WTC11 (cell line): Measurements from ENCODE around the gene KCNK18.

Source experiments
- ATF3 ChIP-seq: sonication (generic); formaldehyde crosslinking; conservative IDR thresholded peaks from 2 replicates; pipeline ENCODE4 v1.8.1; 2022; ENCODE audit warnings: mild to moderate bottlenecking, missing genetic modification reagents
- CTCF ChIP-seq: fragments of 200-600 bp; IDR thresholded peaks from 2 replicates; pipeline ENCODE4 v1.8.0; 2022; ENCODE audit warnings: antibody characterized with exemption
- GTF2I ChIP-seq: fragments of 250-450 bp; sonication (Bioruptor Pico); conservative IDR thresholded peaks from 2 replicates; pipeline ENCODE4 v1.4.0; 2021; ENCODE audit warnings: mild to moderate bottlenecking
- MAX ChIP-seq: sonication (generic); formaldehyde crosslinking; IDR thresholded peaks from 2 replicates; pipeline ENCODE4 v1.8.0; 2022; ENCODE audit warnings: mild to moderate bottlenecking, missing genetic modification reagents
- SP1 ChIP-seq: sonication (generic); formaldehyde crosslinking; conservative IDR thresholded peaks from 2 replicates; pipeline ENCODE4 v1.8.1; 2022; ENCODE audit warnings: missing genetic modification reagents
- ZNF121 ChIP-seq: sonication (generic); formaldehyde crosslinking; IDR thresholded peaks from 2 replicates; pipeline ENCODE4 v1.8.0; 2023; ENCODE audit warnings: missing genetic modification reagents

- TF ChIP-seq CTCF: no peak
- TF ChIP-seq MAX (CRISPR knock-in tag): no peak
- TF ChIP-seq ATF3 (CRISPR knock-in tag): no peak
- no peak for TF ChIP-seq SP1 (CRISPR knock-in tag)
- no peak for TF ChIP-seq ZNF121 (CRISPR knock-in tag)
- no peak for TF ChIP-seq GTF2I (CRISPR knock-in tag)
Observed at GRCh38 chr10:117152668-117153067, 44.6 kb upstream of the KCNK18 start.
